Neural cell (in vitro differentiated cells): Measurements from ENCODE around the gene HOMER2. TPM values are rescaled to one million over a fixed set of nuclear protein-coding genes. Genes with fewer than 3 reads are reported as not detected.

ENCODE experiments used
- H2AFZ ChIP-seq: fragments of 200-600, 300-800 bp; sonication (generic), shearing (Covaris generic); 2 replicates; pipeline ENCODE4 v1.6.0; 2014; ENCODE audit warnings: low read depth, mild to moderate bottlenecking, antibody characterized with exemption, low read length, moderate library complexity
- H3F3A ChIP-seq: fragments of 200-600 bp; shearing (Covaris generic); 2 replicates; pipeline ENCODE4 v1.6.1; 2016; ENCODE audit warnings: mild to moderate bottlenecking, moderate library complexity, mixed read lengths, antibody characterized with exemption, low read length; ENCODE audit not compliant: insufficient read depth, poor library complexity, severe bottlenecking
- H3K27ac ChIP-seq: fragments of 200-600, 300-800 bp; sonication (generic), shearing (Covaris generic); 2 replicates; pipeline ENCODE4 v1.5.1; 2014; ENCODE audit warnings: mild to moderate bottlenecking, low read length, moderate library complexity
- H3K27me3 ChIP-seq: fragments of 300-800, 200-600 bp; sonication (generic), shearing (Covaris generic); 2 replicates; pipeline ENCODE4 v1.6.0; 2014; ENCODE audit warnings: mild to moderate bottlenecking, low read depth, low read length, moderate library complexity; ENCODE audit not compliant: insufficient read depth
- H3K36me3 ChIP-seq: fragments of 300-800, 200-600 bp; sonication (generic), shearing (Covaris generic); 2 replicates; pipeline ENCODE4 v1.5.1; 2014; ENCODE audit warnings: mild to moderate bottlenecking, antibody characterized with exemption, low read length, moderate library complexity; ENCODE audit not compliant: insufficient read depth
- H3K4me2 ChIP-seq: fragments of 300-800, 200-600 bp; sonication (generic), shearing (Covaris generic); 2 replicates; pipeline ENCODE4 v1.6.0; 2014; ENCODE audit warnings: mild to moderate bottlenecking, low read length
- H3K4me3 ChIP-seq: fragments of 300-800, 200-600 bp; sonication (generic), shearing (Covaris generic); 2 replicates; pipeline ENCODE4 v1.5.1; 2014; ENCODE audit warnings: mild to moderate bottlenecking, low read length, moderate library complexity
- H3K79me2 ChIP-seq: fragments of 200-600 bp; shearing (Covaris generic); replicated peaks from 2 replicates; pipeline ENCODE4 v1.6.0; 2014; ENCODE audit warnings: mild to moderate bottlenecking, low read length, moderate library complexity; ENCODE audit not compliant: insufficient read depth
- H3K9ac ChIP-seq: fragments of 300-800, 200-600 bp; sonication (generic), shearing (Covaris generic); 2 replicates; pipeline ENCODE4 v1.6.1; 2016; ENCODE audit warnings: mild to moderate bottlenecking, low read length, mixed read lengths
- H3K9me2 ChIP-seq: fragments of 200-600 bp; shearing (Covaris generic); 2 replicates; pipeline ENCODE4 v1.6.1; 2016; ENCODE audit warnings: mild to moderate bottlenecking, low read length, mixed read lengths; ENCODE audit not compliant: insufficient read depth
- H3K9me3 ChIP-seq: fragments of 200-600, 300-800 bp; sonication (generic), shearing (Covaris generic); 2 replicates; pipeline ENCODE4 v1.6.1; 2016; ENCODE audit warnings: mild to moderate bottlenecking, mixed run types, low read length, moderate library complexity, mixed read lengths
- H4K20me1 ChIP-seq: fragments of 200-600 bp; shearing (Covaris generic); 2 replicates; pipeline ENCODE4 v1.6.1; 2016; ENCODE audit warnings: mild to moderate bottlenecking, mixed run types; ENCODE audit not compliant: insufficient read depth
- CTCF ChIP-seq: fragments of 450-650 bp; IDR thresholded peaks from 2 replicates; pipeline ENCODE4 v1.5.1; 2014; ENCODE audit warnings: antibody characterized with exemption, mild to moderate bottlenecking, moderate library complexity; ENCODE audit not compliant: poor library complexity, severe bottlenecking
- EP300 ChIP-seq: fragments of 450-650 bp; conservative IDR thresholded peaks from 2 replicates; pipeline ENCODE4 v1.6.1; 2014; ENCODE audit warnings: antibody characterized with exemption, mild to moderate bottlenecking, moderate library complexity; ENCODE audit not compliant: poor library complexity, severe bottlenecking
- EZH2 ChIP-seq: fragments of 200-600, 300-800 bp; shearing (Covaris generic), sonication (generic); IDR thresholded peaks from 2 replicates; pipeline ENCODE4 v1.6.1; 2014; ENCODE audit warnings: antibody characterized with exemption, low read length, borderline replicate concordance, mild to moderate bottlenecking; ENCODE audit not compliant: insufficient read depth, poor library complexity, severe bottlenecking
- MXI1 ChIP-seq: fragments of 450-650 bp; conservative IDR thresholded peaks from 2 replicates; pipeline ENCODE4 v1.6.1; 2014; ENCODE audit warnings: antibody characterized with exemption, mild to moderate bottlenecking; ENCODE audit not compliant: poor library complexity, severe bottlenecking
- POLR2AphosphoS5 ChIP-seq: IDR thresholded peaks from 2 replicates; pipeline ENCODE4 v1.6.1; 2012
- RAD21 ChIP-seq: fragments of 450-650 bp; conservative IDR thresholded peaks from 2 replicates; pipeline ENCODE4 v1.6.1; 2014; ENCODE audit warnings: antibody characterized with exemption, mild to moderate bottlenecking, moderate library complexity
- REST ChIP-seq: IDR thresholded peaks from 2 replicates; pipeline ENCODE4 v1.6.1; 2012; ENCODE audit warnings: borderline replicate concordance
- SMC3 ChIP-seq: fragments of 450-650 bp; conservative IDR thresholded peaks from 2 replicates; pipeline ENCODE4 v1.6.1; 2014; ENCODE audit warnings: antibody characterized with exemption, mild to moderate bottlenecking, moderate library complexity; ENCODE audit not compliant: poor library complexity
- TAF1 ChIP-seq: IDR thresholded peaks from 2 replicates; pipeline ENCODE4 v1.6.1; 2012; ENCODE audit warnings: low read depth
- polyA plus RNA-seq: library from polyadenylated mRNA; depleted of rRNA; stranded (reverse); fragments of >200 nt; gene quantifications from 2 replicates; pipeline ENCODE4 v1.2.3, GENCODE V29; 2014

The HOMER2 gene
- polyA plus RNA-seq, 1 donor from 2014 or later: 21.7 TPM

- H3K36me3 ChIP-seq: no peaks in the 10 kb centered on the region
- no peak overlapping the region for H2AFZ ChIP-seq
- H3K27ac ChIP-seq: no peak overlapping the region
- no peak overlapping the region for H3K4me2 ChIP-seq
- TF ChIP-seq REST (no peak), RAD21 (no peak), EZH2 (no peak), SMC3 (no peak), EP300 (no peak), POLR2AphosphoS5 (no peak), MXI1 (no peak), TAF1 (no peak), CTCF (no peak)
- H4K20me1 ChIP-seq: no peaks in the 10 kb centered on the region
- no peaks in the 10 kb centered on the region for H3F3A ChIP-seq
- H3K27me3 ChIP-seq: no peaks in the 10 kb centered on the region
- H3K79me2 ChIP-seq: no peaks in the 10 kb centered on the region
- no peak overlapping the region for H3K4me3 ChIP-seq
- no peaks in the 10 kb centered on the region for H3K9me3 ChIP-seq
- H3K9ac ChIP-seq: no peak overlapping the region
- no peaks in the 10 kb centered on the region for H3K9me2 ChIP-seq
These were observed 11.2 kb upstream of the HOMER2 start for GRCh38 chr15:82963471-82964341.

DNA sequence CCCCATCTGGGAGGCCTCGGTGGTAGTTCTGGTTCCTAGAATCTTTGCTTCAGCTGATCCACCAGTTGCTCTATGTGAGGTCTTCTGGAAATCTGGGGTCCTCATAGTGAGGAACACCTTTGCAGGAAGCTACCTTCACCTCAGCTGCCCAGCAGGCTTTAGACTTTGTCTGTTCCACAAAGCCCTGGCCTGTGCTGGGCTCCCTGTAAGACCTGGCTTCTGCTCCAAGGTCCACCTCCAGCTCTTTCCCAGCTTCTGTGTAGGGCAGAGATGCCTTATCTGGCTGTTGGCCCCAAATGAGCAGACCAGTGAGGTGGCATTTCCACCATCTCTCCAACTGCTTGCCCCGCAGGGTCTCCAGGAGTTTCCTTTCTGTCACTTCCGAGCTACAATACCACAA lies 8.2 kb upstream of the HOMER2 start:
- no peak overlapping the region for H3K27ac ChIP-seq
- H4K20me1 ChIP-seq: no peaks in the 10 kb centered on the region
- no peaks in the 10 kb centered on the region for H3K9me3 ChIP-seq
- H3K4me3 ChIP-seq: no peak overlapping the region
- no peaks in the 10 kb centered on the region for H3F3A ChIP-seq
- no peak overlapping the region for H3K4me2 ChIP-seq
- no peaks in the 10 kb centered on the region for H3K79me2 ChIP-seq
- H3K27me3 ChIP-seq: no peaks in the 10 kb centered on the region
- no peaks in the 10 kb centered on the region for H3K36me3 ChIP-seq
- TF ChIP-seq SMC3 (no peak), EZH2 (no peak), REST (no peak), POLR2AphosphoS5 (no peak), CTCF (no peak), TAF1 (no peak), EP300 (no peak), MXI1 (no peak), RAD21 (no peak)
- H3K9me2 ChIP-seq: no peaks in the 10 kb centered on the region
- H2AFZ ChIP-seq: no peak overlapping the region
- H3K9ac ChIP-seq: no peak overlapping the region
